GM23248 (cell line): ENCODE results near the gene CIAO3. TPM values are rescaled to one million over a fixed set of nuclear protein-coding genes. Genes with fewer than 3 reads are reported as not detected.

Experiments
- DNase-seq: peaks from one replicate; pipeline ENCODE4 v3.0.0-alpha.2; 2015
- H2AFZ ChIP-seq: fragments of 200-600 bp; sonication (generic); 2 replicates; pipeline ENCODE4 v1.6.1; 2016; ENCODE audit warnings: antibody characterized with exemption
- H3F3A ChIP-seq: fragments of 200-600 bp; sonication (generic); 2 replicates; pipeline ENCODE4 v1.6.1; 2016; ENCODE audit warnings: mild to moderate bottlenecking, antibody characterized with exemption, mixed run types; ENCODE audit not compliant: insufficient read depth
- H3K27ac ChIP-seq: fragments of 200-600 bp; sonication (generic); 2 replicates; pipeline ENCODE4 v1.5.1; 2016; ENCODE audit warnings: mild to moderate bottlenecking
- H3K27me3 ChIP-seq: fragments of 200-600 bp; sonication (generic); replicated peaks from 2 replicates; pipeline ENCODE4 v1.6.1; 2016; ENCODE audit warnings: mild to moderate bottlenecking; ENCODE audit not compliant: insufficient read depth
- H3K36me3 ChIP-seq: fragments of 200-600 bp; sonication (generic); 2 replicates; pipeline ENCODE4 v1.6.1; 2016; ENCODE audit warnings: low read depth, mild to moderate bottlenecking
- H3K4me1 ChIP-seq: fragments of 200-600 bp; sonication (generic); 2 replicates; pipeline ENCODE4 v1.6.1; 2016; ENCODE audit warnings: mild to moderate bottlenecking; ENCODE audit not compliant: insufficient read depth
- H3K4me2 ChIP-seq: fragments of 200-600 bp; sonication (generic); one replicate; pipeline ENCODE4 v1.6.1; 2016; ENCODE audit warnings: mild to moderate bottlenecking; ENCODE audit not compliant: unreplicated experiment
- H3K4me3 ChIP-seq: fragments of 200-600 bp; sonication (generic); 2 replicates; pipeline ENCODE4 v1.5.1; 2016; ENCODE audit warnings: mild to moderate bottlenecking
- H3K79me2 ChIP-seq: fragments of 200-600 bp; sonication (generic); 2 replicates; pipeline ENCODE4 v1.6.1; 2016; ENCODE audit warnings: mild to moderate bottlenecking; ENCODE audit not compliant: insufficient read depth
- H3K9ac ChIP-seq: fragments of 200-600 bp; sonication (generic); 2 replicates; pipeline ENCODE4 v1.6.1; 2016; ENCODE audit warnings: mild to moderate bottlenecking
- H3K9me2 ChIP-seq: fragments of 200-600 bp; sonication (generic); 2 replicates; pipeline ENCODE4 v1.6.1; 2016; ENCODE audit warnings: mixed run types, mild to moderate bottlenecking, moderate library complexity; ENCODE audit not compliant: insufficient read depth
- H3K9me3 ChIP-seq: fragments of 200-600 bp; sonication (generic); one replicate; pipeline ENCODE4 v1.6.1; 2017; ENCODE audit warnings: low read depth
- H4K20me1 ChIP-seq: fragments of 200-600 bp; sonication (generic); 2 replicates; pipeline ENCODE4 v1.6.0; 2016; ENCODE audit not compliant: insufficient read depth
- EZH2 ChIP-seq: fragments of 200-600 bp; sonication (generic); IDR thresholded peaks from 2 replicates; pipeline ENCODE4 v1.6.1; 2018; ENCODE audit warnings: antibody characterized with exemption, mild to moderate bottlenecking; ENCODE audit not compliant: insufficient read depth, poor library complexity, severe bottlenecking
- EZH2phosphoT487 ChIP-seq: fragments of 200-600 bp; sonication (generic); IDR thresholded peaks from 2 replicates; pipeline ENCODE4 v1.6.1; 2018; ENCODE audit warnings: antibody characterized with exemption, moderate library complexity, mild to moderate bottlenecking, low read depth; ENCODE audit not compliant: insufficient read depth
- WGBS, 2 experiments: methylation state at CpG; one replicate each; pipeline ENCODE4 v1.1.6; 2015 to 2017; ENCODE audit warnings: low lambda C conversion rate in 2 of 2, low coverage in 1 of 2; ENCODE audit errors: missing lambda C conversion rate in 2 of 2; 5-methylcytosine and 5-hydroxymethylcytosine counted together
- in situ Hi-C: fragments of 300-500 bp; cut with MboI; formaldehyde crosslinking; loops from 2 replicates; pipeline ENCODE4 v1.15.0; 2020
- microRNA counts: library from miRNA; unstranded; fragments of <30 nt; microRNA quantifications from one replicate; lab custom pipeline; 2016
- microRNA-seq: library from miRNA; unstranded; fragments of <30 nt; microRNA quantifications from one replicate; pipeline ENCODE4, GENCODE V29; 2016; ENCODE audit warnings: borderline number of aligned reads
- polyA plus RNA-seq: library from polyadenylated mRNA; unstranded; fragments of >200 nt; fragmentation: Nextera tagmentation; extraction: Ambion mirVana; gene quantifications from 2 replicates; pipeline ENCODE4 v1.2.1, GENCODE V29; 2016
- small RNA-seq: library from RNA; depleted of rRNA; stranded (forward); fragments of <200 nt; gene quantifications from one replicate; pipeline ENCODE3, GENCODE V24; 2014; ENCODE audit warnings: low read depth, low replicate concordance
- total RNA-seq: library from RNA; depleted of rRNA; stranded (reverse); fragments of >200 nt; shearing (Covaris generic); gene quantifications from 2 replicates; pipeline ENCODE4 v1.2.3, GENCODE V29; 2014; rRNA removed

CIAO3 gene
- total and polyA plus RNA-seq, 2 experiments from 2014 or later = 24.5 to 37.5 TPM

GRCh38 chr16:679814-680624 lies 60.8 kb downstream of the CIAO3 start, which contains the start of gene STUB1:
Gene STUB1 (plus strand): TSS chr16:680410. CDS start chr16:680526, 116 bp downstream.
- Histone ChIP-seq H3K27ac (peak within 1 kb of the TSS; percentile 63), H3K9me2 (no peaks in the 10 kb centered on the region), H3K4me1 (peaks cover 15% of the 10 kb centered on the region), H3K27me3 (no peaks in the 10 kb centered on the region), H3K79me2 (peaks cover 32% of the 10 kb centered on the region), H3K4me2 (peak within 1 kb of the TSS; percentile 94), H3F3A (peaks cover 15% of the 10 kb centered on the region; the same call in 1 of the 2 replicates), H3K9me3 (no peaks in the 10 kb centered on the region), H3K4me3 (peak within 1 kb of the TSS; percentile 77), H2AFZ (peak within 1 kb of the TSS; percentile 84), H4K20me1 (no peaks in the 10 kb centered on the region), H3K9ac (peak within 1 kb of the TSS; percentile 85), H3K36me3 (peaks cover 11% of the 10 kb centered on the region; the same call in 1 of the 2 replicates)
- TF ChIP-seq EZH2phosphoT487 (no peak), EZH2 (no peak)
- in situ Hi-C loops = no loop called here
- DNase-seq = peak; percentile 93
- 2 to 3% methylated on average over 36 to 59 of the region's 91 CpGs for WGBS, 2 experiments

MicroRNAs within 50 kb of the gene (microRNA counts, 767-probe panel; counts per million panel counts)
- 447 counts per million, percentile 86 among the panel's probes with 10 or more counts for microRNA hsa-miR-662 (lab: Ali Mortazavi, UCI)

Small RNA genes within 50 kb of the gene (microRNA-seq; reads per million reads assigned to microRNA genes)
- not detected for gene MIR662

Small RNA genes within 50 kb of the gene (small RNA-seq; reads per million reads assigned to genes)
- not detected for gene MIR662

Other genes starting within 250 kb of the CIAO3 start
- 68.0 and 69.4 TPM in 2 replicates for gene CAPN15, start 213.3 kb downstream of the CIAO3 start, total RNA-seq
- gene CAPN15, start 213.3 kb downstream of the CIAO3 start, polyA plus RNA-seq = 5.4 and 5.7 TPM in 2 replicates
- gene PRR35, start 180.6 kb downstream of the CIAO3 start, total RNA-seq = not detected in 2 replicates
- not detected in 2 replicates for gene PRR35, start 180.6 kb downstream of the CIAO3 start, polyA plus RNA-seq
- gene NHLRC4, start 174.0 kb downstream of the CIAO3 start, total RNA-seq = 0.11 and 0.13 TPM in 2 replicates
- 0.20 TPM in 1 of 2 replicates, not detected in the other for gene NHLRC4, start 174.0 kb downstream of the CIAO3 start, polyA plus RNA-seq
- gene PIGQ, start 171.0 kb downstream of the CIAO3 start, total RNA-seq = 35.0 and 43.5 TPM in 2 replicates
- gene PIGQ, start 171.0 kb downstream of the CIAO3 start, polyA plus RNA-seq = 31.6 and 33.9 TPM in 2 replicates
- 18.8 and 28.3 TPM in 2 replicates for gene RAB40C, start 150.9 kb downstream of the CIAO3 start, total RNA-seq
- gene RAB40C, start 150.9 kb downstream of the CIAO3 start, polyA plus RNA-seq = 9.5 TPM in 2 replicates
- gene WFIKKN1, start 110.0 kb downstream of the CIAO3 start, total RNA-seq = not detected in 2 replicates
- gene WFIKKN1, start 110.0 kb downstream of the CIAO3 start, polyA plus RNA-seq = not detected in 2 replicates
- gene METTL26, start 104.7 kb downstream of the CIAO3 start, total RNA-seq = 150 and 218 TPM in 2 replicates
- 151 and 155 TPM in 2 replicates for gene METTL26, start 104.7 kb downstream of the CIAO3 start, polyA plus RNA-seq
- 29.3 and 30.4 TPM in 2 replicates for gene MCRIP2, start 99.2 kb downstream of the CIAO3 start, total RNA-seq
- 22.4 and 22.6 TPM in 2 replicates for gene MCRIP2, start 99.2 kb downstream of the CIAO3 start, polyA plus RNA-seq
- 16.5 and 24.7 TPM in 2 replicates for gene WDR90, start 91.6 kb downstream of the CIAO3 start, total RNA-seq
- gene WDR90, start 91.6 kb downstream of the CIAO3 start, polyA plus RNA-seq = 4.7 and 8.2 TPM in 2 replicates
- 44.9 and 65.9 TPM in 2 replicates for gene RHOT2, start 72.9 kb downstream of the CIAO3 start, total RNA-seq
- 65.1 and 70.0 TPM in 2 replicates for gene RHOT2, start 72.9 kb downstream of the CIAO3 start, polyA plus RNA-seq
- 0.89 and 2.1 TPM in 2 replicates for gene RHBDL1, start 65.3 kb downstream of the CIAO3 start, total RNA-seq
- gene RHBDL1, start 65.3 kb downstream of the CIAO3 start, polyA plus RNA-seq = 0.90 and 1.5 TPM in 2 replicates
- gene STUB1, start 60.6 kb downstream of the CIAO3 start, total RNA-seq = 183 and 201 TPM in 2 replicates
- gene STUB1, start 60.6 kb downstream of the CIAO3 start, polyA plus RNA-seq = 207 and 216 TPM in 2 replicates
- 88.8 and 96.3 TPM in 2 replicates for gene JMJD8, start 56.7 kb downstream of the CIAO3 start, total RNA-seq
- gene JMJD8, start 56.7 kb downstream of the CIAO3 start, polyA plus RNA-seq = 87.9 and 91.6 TPM in 2 replicates
- gene WDR24, start 50.6 kb downstream of the CIAO3 start, total RNA-seq = 1.3 and 3.4 TPM in 2 replicates
- 13.1 and 13.7 TPM in 2 replicates for gene WDR24, start 50.6 kb downstream of the CIAO3 start, polyA plus RNA-seq
- 0.54 TPM in 1 of 2 replicates, not detected in the other for gene FBXL16, start 35.2 kb downstream of the CIAO3 start, total RNA-seq
- 0.16 and 0.29 TPM in 2 replicates for gene FBXL16, start 35.2 kb downstream of the CIAO3 start, polyA plus RNA-seq
- 90.7 and 98.1 TPM in 2 replicates for gene METRN, start 25.9 kb downstream of the CIAO3 start, total RNA-seq
- gene METRN, start 25.9 kb downstream of the CIAO3 start, polyA plus RNA-seq = 21.6 and 26.0 TPM in 2 replicates
- 20.4 and 34.8 TPM in 2 replicates for gene ANTKMT, start 19.9 kb downstream of the CIAO3 start, total RNA-seq
- gene ANTKMT, start 19.9 kb downstream of the CIAO3 start, polyA plus RNA-seq = 33.3 and 33.5 TPM in 2 replicates
- 1.0 and 9.5 TPM in 2 replicates for gene CCDC78, start 14.6 kb downstream of the CIAO3 start, total RNA-seq
- gene CCDC78, start 14.6 kb downstream of the CIAO3 start, polyA plus RNA-seq = 0.78 and 1.1 TPM in 2 replicates
- gene HAGHL, start 13.9 kb downstream of the CIAO3 start, total RNA-seq = 5.8 and 7.8 TPM in 2 replicates
- 10.8 and 64.8 TPM in 2 replicates for gene HAGHL, start 13.9 kb downstream of the CIAO3 start, polyA plus RNA-seq
- gene MSLN, start 19.7 kb upstream of the CIAO3 start, total RNA-seq = not detected in 2 replicates
- gene MSLN, start 19.7 kb upstream of the CIAO3 start, polyA plus RNA-seq = not detected in 2 replicates
- 44.6 and 54.3 TPM in 2 replicates for gene RPUSD1, start 47.4 kb upstream of the CIAO3 start, total RNA-seq
- gene RPUSD1, start 47.4 kb upstream of the CIAO3 start, polyA plus RNA-seq = 15.4 and 19.1 TPM in 2 replicates
- 9.1 and 13.1 TPM in 2 replicates for gene CHTF18, start 47.6 kb upstream of the CIAO3 start, total RNA-seq
- 8.0 and 8.8 TPM in 2 replicates for gene CHTF18, start 47.6 kb upstream of the CIAO3 start, polyA plus RNA-seq
- gene GNG13, start 59.7 kb upstream of the CIAO3 start, total RNA-seq = not detected in 2 replicates
- gene GNG13, start 59.7 kb upstream of the CIAO3 start, polyA plus RNA-seq = not detected in 2 replicates
- gene LMF1, start 230.0 kb upstream of the CIAO3 start, total RNA-seq = 37.8 and 53.0 TPM in 2 replicates
- 23.1 and 24.6 TPM in 2 replicates for gene LMF1, start 230.0 kb upstream of the CIAO3 start, polyA plus RNA-seq
- gene SOX8, start 240.8 kb upstream of the CIAO3 start, total RNA-seq = 0.43 and 0.89 TPM in 2 replicates
- 0.08 and 0.15 TPM in 2 replicates for gene SOX8, start 240.8 kb upstream of the CIAO3 start, polyA plus RNA-seq